Esophagus squamous epithelium (tissue), 4 donors: Measurements from ENCODE around the gene FUBP3.

Experiments used
- POLR2A ChIP-seq, 4 donors: fragments of 450-650 bp; IDR thresholded peaks; one replicate each; pipeline ENCODE4 v1.6.1; 2017; ENCODE audit warnings: antibody characterized with exemption in 4 of 4, mild to moderate bottlenecking in 4 of 4, moderate library complexity in 3 of 4
- TF ChIP-seq, protein P1 (sequence below), 6 experiments: fragments of 450-650 bp in 4 of 6; fragments of 200-600 bp in 2 of 6; sonication (generic) in 2 of 6; IDR thresholded peaks; one replicate each; pipeline ENCODE4 v1.5.1; 2016 to 2019; ENCODE audit warnings: antibody characterized with exemption in 6 of 6, mild to moderate bottlenecking in 4 of 6, moderate library complexity in 4 of 6

DNA sequence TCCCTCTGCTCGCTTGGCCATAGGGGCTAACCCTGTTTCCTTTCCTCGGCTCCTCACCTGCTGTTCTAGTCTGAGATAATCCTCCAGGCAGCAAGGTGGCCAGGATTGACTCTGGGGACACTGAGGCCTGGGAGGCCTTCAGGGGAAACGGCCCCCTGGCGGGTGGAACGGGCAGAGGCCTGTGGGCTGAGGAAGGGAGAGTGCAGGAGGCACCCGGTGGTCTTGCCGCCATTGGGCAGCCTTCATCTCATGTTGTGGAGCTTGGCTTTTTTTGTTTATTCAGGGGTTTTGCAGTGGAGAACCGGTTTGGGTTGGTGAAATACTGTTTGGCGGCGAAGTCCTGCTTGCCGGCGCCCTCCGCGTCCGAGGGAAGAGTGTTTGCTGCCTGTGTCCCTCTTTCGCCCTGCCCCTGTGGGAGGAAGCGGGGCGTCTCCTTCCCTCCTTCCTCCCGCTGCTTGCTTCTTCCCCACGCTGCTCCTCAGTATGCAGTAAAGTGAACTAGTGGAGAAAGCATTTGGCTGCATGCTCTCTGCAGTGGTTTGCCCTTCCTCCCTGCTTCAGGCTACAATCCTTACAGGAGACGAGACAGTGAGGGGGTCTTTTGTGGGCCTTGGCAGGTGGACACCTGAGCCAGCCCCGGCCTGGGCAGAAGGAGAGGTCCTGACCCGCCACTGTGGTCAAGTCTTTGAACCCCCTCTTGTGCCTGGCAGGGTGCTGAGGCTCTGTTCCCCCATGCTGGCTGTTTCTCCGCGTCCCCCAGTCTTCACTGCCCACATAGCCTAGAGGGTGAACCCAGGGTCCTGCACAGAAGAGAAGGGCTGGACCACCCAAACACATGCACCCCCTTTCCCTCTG, 54.2 kb downstream of the FUBP3 start:
- TF ChIP-seq, protein P1, sequence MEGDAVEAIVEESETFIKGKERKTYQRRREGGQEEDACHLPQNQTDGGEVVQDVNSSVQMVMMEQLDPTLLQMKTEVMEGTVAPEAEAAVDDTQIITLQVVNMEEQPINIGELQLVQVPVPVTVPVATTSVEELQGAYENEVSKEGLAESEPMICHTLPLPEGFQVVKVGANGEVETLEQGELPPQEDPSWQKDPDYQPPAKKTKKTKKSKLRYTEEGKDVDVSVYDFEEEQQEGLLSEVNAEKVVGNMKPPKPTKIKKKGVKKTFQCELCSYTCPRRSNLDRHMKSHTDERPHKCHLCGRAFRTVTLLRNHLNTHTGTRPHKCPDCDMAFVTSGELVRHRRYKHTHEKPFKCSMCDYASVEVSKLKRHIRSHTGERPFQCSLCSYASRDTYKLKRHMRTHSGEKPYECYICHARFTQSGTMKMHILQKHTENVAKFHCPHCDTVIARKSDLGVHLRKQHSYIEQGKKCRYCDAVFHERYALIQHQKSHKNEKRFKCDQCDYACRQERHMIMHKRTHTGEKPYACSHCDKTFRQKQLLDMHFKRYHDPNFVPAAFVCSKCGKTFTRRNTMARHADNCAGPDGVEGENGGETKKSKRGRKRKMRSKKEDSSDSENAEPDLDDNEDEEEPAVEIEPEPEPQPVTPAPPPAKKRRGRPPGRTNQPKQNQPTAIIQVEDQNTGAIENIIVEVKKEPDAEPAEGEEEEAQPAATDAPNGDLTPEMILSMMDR (IDR thresholded peaks at IDR 0.05), result no peak
- no peak for TF ChIP-seq POLR2A (IDR thresholded peaks at IDR 0.05)
